Measurements from ENCODE around the gene MIOX. TPM values are rescaled to one million over a fixed set of nuclear protein-coding genes. Genes with fewer than 3 reads are reported as not detected.

MIOX gene
- polyA plus RNA-seq, 1 donor from 2014 or later, result not detected

GRCh38 chr22:50440544-50441249 lies 46.0 kb upstream of the MIOX start:
- no peak for TF ChIP-seq RAD21 (conservative IDR thresholded peaks at IDR 0.05)
- no peak for TF ChIP-seq MXI1 (conservative IDR thresholded peaks at IDR 0.05; ENCODE audit: poor library complexity, severe bottlenecking)
- no peak for TF ChIP-seq POLR2AphosphoS5 (IDR thresholded peaks at IDR 0.05)
- H3K36me3 ChIP-seq (ENCODE audit: insufficient read depth, low read length), result no peaks in the 10 kb centered on the region

DNA sequence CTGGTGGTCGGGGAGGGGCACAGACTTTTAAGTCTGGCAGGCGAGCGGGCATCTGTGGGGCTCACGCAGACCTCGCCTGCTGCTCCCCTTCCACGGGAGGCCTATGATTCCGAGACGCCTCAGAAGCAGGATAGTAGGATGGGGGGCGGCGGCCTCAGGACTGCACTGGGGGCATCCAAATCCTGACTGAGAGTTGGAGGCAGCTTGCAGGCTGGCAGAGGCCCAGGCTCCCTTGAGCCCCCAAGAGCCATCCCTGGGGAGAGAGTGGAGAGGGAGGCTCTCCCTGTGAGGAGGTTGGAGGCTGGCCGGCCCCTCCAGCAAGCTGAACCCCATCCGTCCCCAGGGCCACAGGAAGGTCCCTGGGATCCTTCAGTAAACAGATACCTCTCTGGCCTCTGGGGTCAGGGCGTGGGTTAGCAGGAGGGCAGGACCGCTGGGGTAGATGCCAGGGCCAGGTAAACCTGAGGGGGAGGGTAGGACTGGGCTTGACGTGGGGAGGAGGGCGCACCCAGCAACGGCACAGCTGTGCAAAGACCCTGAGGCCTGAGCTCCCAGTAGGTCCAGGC lies 45.1 kb upstream of the MIOX start:
- H3K4me3 ChIP-seq (ENCODE audit: low read length), result no peak overlapping the region
- TF ChIP-seq EZH2 (IDR thresholded peaks at IDR 0.05; ENCODE audit: borderline replicate concordance, insufficient read depth, low read length, poor library complexity, severe bottlenecking) (no peak), TAF1 (IDR thresholded peaks at IDR 0.05; ENCODE audit: low read depth) (no peak), MXI1 (conservative IDR thresholded peaks at IDR 0.05; ENCODE audit: poor library complexity, severe bottlenecking) (no peak), RAD21 (conservative IDR thresholded peaks at IDR 0.05) (no peak), EP300 (conservative IDR thresholded peaks at IDR 0.05; ENCODE audit: poor library complexity, severe bottlenecking) (no peak), REST (IDR thresholded peaks at IDR 0.05; ENCODE audit: borderline replicate concordance) (no peak), SMC3 (conservative IDR thresholded peaks at IDR 0.05; ENCODE audit: poor library complexity) (no peak), POLR2AphosphoS5 (IDR thresholded peaks at IDR 0.05) (no peak), CTCF (IDR thresholded peaks at IDR 0.05; ENCODE audit: poor library complexity, severe bottlenecking) (no peak)
- no peaks in the 10 kb centered on the region for H4K20me1 ChIP-seq (ENCODE audit: insufficient read depth)
- no peaks in the 10 kb centered on the region for H3K27me3 ChIP-seq (ENCODE audit: insufficient read depth, low read depth, low read length)
- no peak overlapping the region for H3K27ac ChIP-seq (ENCODE audit: low read length)
- no peaks in the 10 kb centered on the region for H3K9me3 ChIP-seq (ENCODE audit: low read length)
- H3K36me3 ChIP-seq (ENCODE audit: insufficient read depth, low read length), result no peaks in the 10 kb centered on the region
- no peak overlapping the region for H2AFZ ChIP-seq (ENCODE audit: low read depth, low read length)
- H3K9me2 ChIP-seq (ENCODE audit: insufficient read depth, low read length), result no peaks in the 10 kb centered on the region
- no peak overlapping the region for H3K4me2 ChIP-seq (ENCODE audit: low read length)
- H3K9ac ChIP-seq (ENCODE audit: low read length), result no peak overlapping the region
- no peaks in the 10 kb centered on the region for H3K79me2 ChIP-seq (replicated peaks; ENCODE audit: insufficient read depth, low read length)
- H3F3A ChIP-seq (ENCODE audit: insufficient read depth, low read length, poor library complexity, severe bottlenecking), result no peaks in the 10 kb centered on the region

More at GRCh38 chr22:50440544-50441249, 46.0 kb upstream of the MIOX start:
- Histone ChIP-seq H2AFZ (ENCODE audit: low read depth, low read length) (no peak overlapping the region), H3K27ac (ENCODE audit: low read length) (no peak overlapping the region), H3K4me3 (ENCODE audit: low read length) (no peak overlapping the region), H3K9me2 (ENCODE audit: insufficient read depth, low read length) (no peaks in the 10 kb centered on the region), H3K27me3 (ENCODE audit: insufficient read depth, low read depth, low read length) (no peaks in the 10 kb centered on the region), H3K79me2 (replicated peaks; ENCODE audit: insufficient read depth, low read length) (no peaks in the 10 kb centered on the region), H4K20me1 (ENCODE audit: insufficient read depth) (no peaks in the 10 kb centered on the region), H3K4me2 (ENCODE audit: low read length) (no peak overlapping the region), H3F3A (ENCODE audit: insufficient read depth, low read length, poor library complexity, severe bottlenecking) (no peaks in the 10 kb centered on the region), H3K9me3 (ENCODE audit: low read length) (no peaks in the 10 kb centered on the region), H3K9ac (ENCODE audit: low read length) (no peak overlapping the region)
